ENCODE results near the gene ZNF592.

DNA sequence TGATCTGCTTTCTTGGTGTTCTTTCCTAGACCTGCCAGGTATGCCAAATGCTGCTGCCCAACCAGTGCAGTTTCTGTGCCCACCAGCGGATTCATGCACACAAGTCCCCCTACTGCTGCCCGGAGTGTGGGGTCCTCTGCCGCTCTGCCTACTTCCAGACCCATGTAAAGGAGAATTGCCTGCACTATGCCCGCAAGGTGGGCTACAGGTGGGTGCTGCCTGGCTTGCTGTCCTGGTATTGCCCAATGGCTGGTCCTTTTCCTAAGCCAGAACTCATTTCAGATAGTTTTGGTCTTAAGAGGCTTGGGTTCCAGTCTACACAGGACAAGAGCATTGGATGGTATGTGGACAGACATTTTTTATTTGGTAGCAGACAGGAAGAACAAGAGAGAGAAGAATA, 42.3 kb downstream of the ZNF592 start:
- TF ChIP-seq POLR2AphosphoS5 (IDR thresholded peaks at IDR 0.05; ENCODE audit: borderline replicate concordance, low read depth, low read length) (no peak), EZH2 (IDR thresholded peaks at IDR 0.05) (no peak)

Data from SK-N-MC (cell line).